Heart left ventricle (tissue), 13 donors: ENCODE measurements around the gene DCAF10.

Experiments used
- POLR2A ChIP-seq, 2 donors: fragments of 450-650 bp; IDR thresholded peaks; one replicate each; pipeline ENCODE4 v1.6.1; 2017; ENCODE audit warnings: antibody characterized with exemption in 2 of 2, mild to moderate bottlenecking in 2 of 2, moderate library complexity in 2 of 2
- TF ChIP-seq, protein P1 (sequence below), 12 donors: fragments of 200-600 bp; sonication (generic) in 4 of 12; IDR thresholded peaks; one replicate each; pipeline versions ENCODE4 v1.5.0 to v1.8.0; 2018 to 2022; ENCODE audit warnings: antibody characterized with exemption in 12 of 12, mild to moderate bottlenecking in 5 of 12
- donor health status: ischemic (EF 13 %, LVEDD 7.1; RV severe dilation, severe dysfunction).
- donor health status: DM: no; HTN: yes; CAD: no.
- donor health status: DM: no; HTN: no; CAD: no.
- donor health status: ischemic (EF 25% LVEDD 6.9; RV normal size, moderate dysfunction).
- donor health status: ischemic (EF 25% LVEDD 5.7; RV mildly dilated, moderate dysfunction).
- donor health status: ischemic (EF 35%, LVEDD 5.7; RV mildly dilated, moderate dysfunction).
- donor health status: nonischemic (EF 11% LVEDD 7.7; RV severe dilation, severe dysfunction).
- donor health status: DM: yes; HTN: yes; CAD: no.
- donor health status: PGD.
- donor health status: ischemic (EF 29% LVEDD 5.4; RV normal size, mild dysfunction).
- donor health status: nonischemic (EF 23%, LVEDD 6.1; RV moderate dilation, normal function).

DNA sequence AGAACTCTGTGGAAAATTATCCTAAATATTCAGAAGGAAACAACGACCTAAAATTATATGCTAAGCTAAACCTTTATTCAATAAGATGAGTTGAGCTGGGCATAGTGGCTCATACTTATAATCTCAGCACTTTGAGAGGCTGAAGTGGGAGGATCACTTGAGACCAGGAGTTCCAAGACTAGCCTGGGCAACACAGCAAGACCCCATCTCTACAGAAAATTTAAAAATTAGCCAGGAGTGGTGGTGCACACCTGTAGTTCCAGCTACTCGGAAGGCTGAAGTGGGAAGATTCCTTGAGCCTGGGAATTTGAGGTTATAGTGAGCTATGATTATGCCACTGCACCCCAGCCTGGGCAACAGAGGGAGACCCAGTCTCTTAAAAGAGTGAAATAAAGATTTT, 51.6 kb downstream of the DCAF10 start:
- TF ChIP-seq, protein P1, sequence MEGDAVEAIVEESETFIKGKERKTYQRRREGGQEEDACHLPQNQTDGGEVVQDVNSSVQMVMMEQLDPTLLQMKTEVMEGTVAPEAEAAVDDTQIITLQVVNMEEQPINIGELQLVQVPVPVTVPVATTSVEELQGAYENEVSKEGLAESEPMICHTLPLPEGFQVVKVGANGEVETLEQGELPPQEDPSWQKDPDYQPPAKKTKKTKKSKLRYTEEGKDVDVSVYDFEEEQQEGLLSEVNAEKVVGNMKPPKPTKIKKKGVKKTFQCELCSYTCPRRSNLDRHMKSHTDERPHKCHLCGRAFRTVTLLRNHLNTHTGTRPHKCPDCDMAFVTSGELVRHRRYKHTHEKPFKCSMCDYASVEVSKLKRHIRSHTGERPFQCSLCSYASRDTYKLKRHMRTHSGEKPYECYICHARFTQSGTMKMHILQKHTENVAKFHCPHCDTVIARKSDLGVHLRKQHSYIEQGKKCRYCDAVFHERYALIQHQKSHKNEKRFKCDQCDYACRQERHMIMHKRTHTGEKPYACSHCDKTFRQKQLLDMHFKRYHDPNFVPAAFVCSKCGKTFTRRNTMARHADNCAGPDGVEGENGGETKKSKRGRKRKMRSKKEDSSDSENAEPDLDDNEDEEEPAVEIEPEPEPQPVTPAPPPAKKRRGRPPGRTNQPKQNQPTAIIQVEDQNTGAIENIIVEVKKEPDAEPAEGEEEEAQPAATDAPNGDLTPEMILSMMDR (IDR thresholded peaks at IDR 0.05): no peak
- no peak for TF ChIP-seq POLR2A (IDR thresholded peaks at IDR 0.05)
